Ovary (tissue), 3 donors: ENCODE results near the gene APCDD1.

ENCODE experiments used
- EP300 ChIP-seq: sonication (generic); formaldehyde crosslinking; IDR thresholded peaks from one replicate; pipeline ENCODE4 v1.6.1; 2017; ENCODE audit warnings: antibody characterized with exemption
- POLR2A ChIP-seq: fragments of 450-650 bp; IDR thresholded peaks from one replicate; pipeline ENCODE4 v1.6.1; 2017; ENCODE audit warnings: antibody characterized with exemption, mild to moderate bottlenecking, moderate library complexity
- TF ChIP-seq, protein P1 (sequence below), 3 donors: fragments of 450-650 bp in 2 of 3; fragments of 200-600 bp in 1 of 3; IDR thresholded peaks; one replicate each; pipeline versions ENCODE4 v1.5.1 to v1.8.0; 2016 to 2022; ENCODE audit warnings: antibody characterized with exemption in 3 of 3, mild to moderate bottlenecking in 1 of 3
- donor health status: DM: no; HTN: no; CAD: no.

DNA sequence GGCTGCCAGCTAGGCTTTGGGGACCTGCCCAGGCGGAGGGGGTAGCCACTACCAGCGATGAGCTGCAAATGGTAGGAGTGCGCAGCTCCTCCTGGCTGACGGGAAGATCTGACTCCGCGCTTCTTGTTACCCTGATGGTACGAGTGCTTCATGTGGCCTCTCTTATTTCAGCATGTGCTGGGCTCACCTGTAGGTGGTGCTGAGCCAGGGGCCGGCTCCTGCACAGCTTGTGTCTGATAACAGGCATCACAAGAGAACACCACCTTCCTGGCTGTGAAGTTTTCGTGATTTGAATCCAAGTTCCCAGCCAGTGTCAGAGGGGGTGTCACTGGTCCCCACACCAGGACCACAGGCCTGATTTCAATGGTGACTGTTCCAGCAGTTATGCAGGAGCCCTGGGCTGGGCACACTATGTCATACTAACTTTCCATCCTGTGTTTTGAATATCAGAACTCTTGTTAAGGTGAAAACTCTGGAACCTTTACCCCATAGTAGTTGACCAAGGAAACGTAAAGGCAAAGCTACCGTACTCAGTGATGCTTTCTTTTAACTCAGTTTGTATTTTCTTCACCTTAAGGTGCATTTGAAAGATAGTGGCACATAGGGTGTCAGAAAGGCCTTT, 28.0 kb downstream of the APCDD1 start:
- no peak for TF ChIP-seq EP300
- TF ChIP-seq, protein P1, sequence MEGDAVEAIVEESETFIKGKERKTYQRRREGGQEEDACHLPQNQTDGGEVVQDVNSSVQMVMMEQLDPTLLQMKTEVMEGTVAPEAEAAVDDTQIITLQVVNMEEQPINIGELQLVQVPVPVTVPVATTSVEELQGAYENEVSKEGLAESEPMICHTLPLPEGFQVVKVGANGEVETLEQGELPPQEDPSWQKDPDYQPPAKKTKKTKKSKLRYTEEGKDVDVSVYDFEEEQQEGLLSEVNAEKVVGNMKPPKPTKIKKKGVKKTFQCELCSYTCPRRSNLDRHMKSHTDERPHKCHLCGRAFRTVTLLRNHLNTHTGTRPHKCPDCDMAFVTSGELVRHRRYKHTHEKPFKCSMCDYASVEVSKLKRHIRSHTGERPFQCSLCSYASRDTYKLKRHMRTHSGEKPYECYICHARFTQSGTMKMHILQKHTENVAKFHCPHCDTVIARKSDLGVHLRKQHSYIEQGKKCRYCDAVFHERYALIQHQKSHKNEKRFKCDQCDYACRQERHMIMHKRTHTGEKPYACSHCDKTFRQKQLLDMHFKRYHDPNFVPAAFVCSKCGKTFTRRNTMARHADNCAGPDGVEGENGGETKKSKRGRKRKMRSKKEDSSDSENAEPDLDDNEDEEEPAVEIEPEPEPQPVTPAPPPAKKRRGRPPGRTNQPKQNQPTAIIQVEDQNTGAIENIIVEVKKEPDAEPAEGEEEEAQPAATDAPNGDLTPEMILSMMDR (IDR thresholded peaks at IDR 0.05), result no peak
- TF ChIP-seq POLR2A, result no peak
